LHCN-M2 (cell line): ENCODE measurements around the gene LDAF1. TPM values are rescaled to one million over a fixed set of nuclear protein-coding genes. Genes with fewer than 3 reads are reported as not detected.
"Not testable (repeated sequence)": the region's sequence is repeated elsewhere in the genome, so short reads cannot be mapped to it uniquely, and the experiment has no call there.

Experiments
- DNase-seq: peaks from one replicate; pipeline ENCODE4 v3.0.0-alpha.2; 2012; ENCODE audit warnings: low read depth
- polyA plus RNA-seq: library from polyadenylated mRNA; unstranded; fragments of >200 nt; gene quantifications from one replicate; pipeline ENCODE4 v1.2.1, GENCODE V29; 2012; ENCODE audit warnings: missing spikeins
- total RNA-seq: library from RNA; depleted of rRNA; stranded (reverse); fragments of >200 nt; gene quantifications from 2 replicates; pipeline ENCODE4 v1.2.3, GENCODE V29; 2014; rRNA removed

Gene LDAF1
- 7.1 and 8.3 TPM in 2 replicates for total RNA-seq
- polyA plus RNA-seq = 7.5 TPM

- DNase-seq = peak; percentile 79
These were observed at the start of gene LDAF1 for GRCh38 chr16:21158208-21159110. LDAF1 (plus strand) TSS chr16:21158674; CDS start chr16:21161183, 2,509 bp downstream.

- DNase-seq = not testable (repeated sequence)
These were observed 42.9 kb upstream of the LDAF1 start for GRCh38 chr16:21115551-21115950.

- DNase-seq = no peak
These were observed 42.3 kb upstream of the LDAF1 start for GRCh38 chr16:21116148-21116693.

- no peak for DNase-seq
These were observed 40.9 kb upstream of the LDAF1 start for GRCh38 chr16:21117567-21117966.

- no peak for DNase-seq
These were observed 37.4 kb upstream of the LDAF1 start for GRCh38 chr16:21120976-21121520.

- no peak for DNase-seq
These were observed 33.3 kb upstream of the LDAF1 start for GRCh38 chr16:21125191-21125590.

- no peak for DNase-seq
These were observed 32.0 kb upstream of the LDAF1 start for GRCh38 chr16:21126518-21126917.

GRCh38 chr16:21128991-21129390 is 29.5 kb upstream of the LDAF1 start:
- DNase-seq = no peak

- DNase-seq = no peak
These were observed 27.7 kb upstream of the LDAF1 start for GRCh38 chr16:21130811-21131210.

- DNase-seq = no peak
These were observed 24.4 kb upstream of the LDAF1 start for GRCh38 chr16:21134053-21134452.

- DNase-seq = no peak
These were observed 12.7 kb upstream of the LDAF1 start for GRCh38 chr16:21145738-21146137.

GRCh38 chr16:21150375-21151001 is 8.0 kb upstream of the LDAF1 start, which contains the start of gene DNAH3:
DNAH3 (minus strand) TSS chr16:21150846; CDS start chr16:21150319, 527 bp downstream.
- DNase-seq = no peak

GRCh38 chr16:21152160-21153030 is 6.1 kb upstream of the LDAF1 start:
- not testable (repeated sequence) for DNase-seq

- not testable (repeated sequence) for DNase-seq
These were observed 5.2 kb upstream of the LDAF1 start for GRCh38 chr16:21153124-21153729.

GRCh38 chr16:21156011-21156410 is 2.5 kb upstream of the LDAF1 start:
- not testable (repeated sequence) for DNase-seq

- peak; percentile 76 for DNase-seq
These were observed 1.6 kb upstream of the LDAF1 start for GRCh38 chr16:21156767-21157467.

- DNase-seq = no peak
These were observed 842 bp upstream of the LDAF1 start for GRCh38 chr16:21157632-21158031.

GRCh38 chr16:21159281-21159951 is 942 bp downstream of the LDAF1 start:
- no peak for DNase-seq

GRCh38 chr16:21160276-21160675 is 1.8 kb downstream of the LDAF1 start:
- no peak for DNase-seq
